ENCODE results near the gene SOD3. TPM values are rescaled to one million over a fixed set of nuclear protein-coding genes. Genes with fewer than 3 reads are reported as not detected.
A peak's percentile ranks its signal among the peaks of the same experiment; 100 is the strongest.

SOD3 gene
- total RNA-seq, 1 donor from 2014 or later, result 8.6 TPM

DNA sequence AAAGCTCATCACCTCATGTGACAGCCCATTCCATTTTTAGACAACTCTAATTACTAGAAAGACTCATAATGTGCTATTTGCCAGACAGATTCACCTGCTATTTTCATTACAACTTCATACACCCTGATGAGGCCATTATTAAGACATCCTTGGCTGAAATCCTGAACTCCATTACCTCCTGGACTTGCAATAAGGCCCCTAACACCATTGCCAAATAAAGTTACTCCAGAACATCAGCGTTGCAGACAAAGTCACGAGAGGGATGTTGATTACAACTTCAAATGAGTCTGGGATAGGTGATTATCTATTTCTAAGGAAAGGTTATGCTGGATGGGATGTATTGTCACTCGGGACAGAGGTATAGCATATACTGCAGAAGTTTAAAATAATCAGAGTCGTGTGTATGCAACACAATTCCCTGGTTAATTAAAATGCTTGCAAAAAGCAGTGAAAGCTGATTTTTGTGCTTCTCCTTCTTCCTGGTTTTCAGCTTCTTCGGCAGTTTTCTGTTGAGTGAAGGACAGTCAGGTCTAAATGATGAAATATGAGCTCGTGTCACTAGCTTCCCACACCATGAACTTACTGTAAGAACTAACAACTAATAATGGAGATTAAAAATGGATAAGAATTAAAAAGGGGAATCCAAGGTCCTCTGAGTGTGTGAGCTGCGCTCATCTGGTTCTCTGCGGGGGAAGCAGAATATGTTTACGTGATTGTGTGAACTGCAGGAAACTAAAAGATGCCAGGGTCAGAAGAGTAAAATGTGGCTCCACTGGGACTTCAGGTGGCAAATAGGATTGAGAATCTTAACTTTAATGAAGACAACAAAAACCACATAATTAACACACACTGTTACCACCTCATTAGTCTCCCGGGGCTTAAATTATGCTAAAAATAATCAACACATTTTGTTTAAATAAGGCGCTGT, 17.6 kb upstream of the SOD3 start:
- H3K9me3 Mint-ChIP-seq (ENCODE audit: unreplicated experiment), result no peaks in the 10 kb centered on the region
- peaks cover 18% of the 10 kb centered on the region for H3K4me1 ChIP-seq (ENCODE audit: insufficient read depth, low read length)
- H3K27ac ChIP-seq (ENCODE audit: low read depth, low read length), result peak overlapping the region; percentile 38
- no peaks in the 10 kb centered on the region for H3K27me3 Mint-ChIP-seq (ENCODE audit: low read depth, unreplicated experiment)
- peaks cover 5% of the 10 kb centered on the region for H3K4me1 Mint-ChIP-seq (ENCODE audit: low read depth, unreplicated experiment)
- H3K79me2 ChIP-seq (ENCODE audit: insufficient read depth, low read length), result no peaks in the 10 kb centered on the region
- H3K27me3 ChIP-seq (ENCODE audit: insufficient read depth, low read length), result no peaks in the 10 kb centered on the region
- no peaks in the 10 kb centered on the region for H3K36me3 ChIP-seq (ENCODE audit: insufficient read depth, low read length)
- TF ChIP-seq EZH2 (IDR thresholded peaks at IDR 0.05; ENCODE audit: insufficient read depth, low read length), result no peak
- TF ChIP-seq, protein P1, sequence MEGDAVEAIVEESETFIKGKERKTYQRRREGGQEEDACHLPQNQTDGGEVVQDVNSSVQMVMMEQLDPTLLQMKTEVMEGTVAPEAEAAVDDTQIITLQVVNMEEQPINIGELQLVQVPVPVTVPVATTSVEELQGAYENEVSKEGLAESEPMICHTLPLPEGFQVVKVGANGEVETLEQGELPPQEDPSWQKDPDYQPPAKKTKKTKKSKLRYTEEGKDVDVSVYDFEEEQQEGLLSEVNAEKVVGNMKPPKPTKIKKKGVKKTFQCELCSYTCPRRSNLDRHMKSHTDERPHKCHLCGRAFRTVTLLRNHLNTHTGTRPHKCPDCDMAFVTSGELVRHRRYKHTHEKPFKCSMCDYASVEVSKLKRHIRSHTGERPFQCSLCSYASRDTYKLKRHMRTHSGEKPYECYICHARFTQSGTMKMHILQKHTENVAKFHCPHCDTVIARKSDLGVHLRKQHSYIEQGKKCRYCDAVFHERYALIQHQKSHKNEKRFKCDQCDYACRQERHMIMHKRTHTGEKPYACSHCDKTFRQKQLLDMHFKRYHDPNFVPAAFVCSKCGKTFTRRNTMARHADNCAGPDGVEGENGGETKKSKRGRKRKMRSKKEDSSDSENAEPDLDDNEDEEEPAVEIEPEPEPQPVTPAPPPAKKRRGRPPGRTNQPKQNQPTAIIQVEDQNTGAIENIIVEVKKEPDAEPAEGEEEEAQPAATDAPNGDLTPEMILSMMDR (IDR thresholded peaks at IDR 0.05; ENCODE audit: insufficient read depth, low read depth, low read length), result no peak
- no peak overlapping the region for H3K27ac Mint-ChIP-seq (ENCODE audit: unreplicated experiment)
- H3K36me3 Mint-ChIP-seq (ENCODE audit: low read depth, unreplicated experiment), result no peaks in the 10 kb centered on the region
- no peak overlapping the region for H3K9ac ChIP-seq (ENCODE audit: low read length)
- H3K4me3 ChIP-seq (ENCODE audit: insufficient read depth, low read depth, low read length), result no peak overlapping the region
- DNase-seq (ENCODE audit: low read depth) (no peak), FAIRE-seq (no peak)
- peak overlapping the region; percentile 34 for H3K4me2 ChIP-seq (ENCODE audit: low read length)
- no peaks in the 10 kb centered on the region for H3K9me3 ChIP-seq (ENCODE audit: insufficient read depth, low read depth, low read length)
- no peak overlapping the region for H3K4me3 Mint-ChIP-seq (ENCODE audit: unreplicated experiment)
- H4K20me1 ChIP-seq (ENCODE audit: insufficient read depth, low read length), result no peaks in the 10 kb centered on the region
- no peak overlapping the region for H2AFZ ChIP-seq (ENCODE audit: low read depth, low read length)

DNA sequence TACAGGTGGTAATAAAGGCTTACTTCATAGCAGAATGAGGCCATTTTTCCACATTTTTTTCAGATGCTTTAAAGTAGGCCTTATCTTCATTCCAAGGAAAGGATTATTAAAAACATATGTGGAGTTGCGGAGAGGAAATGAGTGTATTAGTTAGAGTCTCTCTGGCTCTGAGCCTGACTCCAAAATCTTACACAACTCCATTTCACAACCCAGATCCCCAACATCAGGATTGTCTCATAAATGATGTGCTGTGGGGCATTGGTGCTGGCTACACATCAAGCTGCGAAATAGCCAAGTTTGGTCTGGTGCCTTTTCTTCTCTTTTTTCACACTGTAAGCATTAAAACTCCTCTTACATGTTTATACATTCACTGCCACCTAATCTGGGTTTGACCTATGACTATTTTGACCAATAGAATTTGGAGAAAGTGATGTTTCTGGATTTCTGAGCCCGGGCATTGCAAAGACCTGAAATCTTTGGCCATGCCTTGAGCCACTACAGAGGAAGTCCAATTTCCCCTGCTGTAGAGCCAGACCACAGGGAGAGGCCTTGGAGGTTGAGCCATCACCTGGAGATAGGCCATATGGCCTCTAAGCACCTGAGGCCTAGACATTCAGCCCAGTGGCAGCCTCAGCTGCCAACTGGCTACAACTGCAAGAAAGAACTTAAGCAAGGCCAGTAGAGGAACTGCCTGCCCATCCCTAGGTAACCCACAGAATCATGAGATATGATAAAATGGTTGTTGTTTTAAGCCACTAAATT, 16.7 kb upstream of the SOD3 start:
- Histone ChIP-seq H3K4me1 (ENCODE audit: insufficient read depth, low read length) (peaks cover 18% of the 10 kb centered on the region), H3K4me2 (ENCODE audit: low read length) (peak overlapping the region; percentile 34), H3K4me3 (ENCODE audit: insufficient read depth, low read depth, low read length) (no peak overlapping the region), H3K27ac (ENCODE audit: low read depth, low read length) (peak overlapping the region; percentile 56), H3K9me3 (ENCODE audit: insufficient read depth, low read depth, low read length) (no peaks in the 10 kb centered on the region), H3K27me3 (ENCODE audit: insufficient read depth, low read length) (no peaks in the 10 kb centered on the region), H3K36me3 (ENCODE audit: insufficient read depth, low read length) (no peaks in the 10 kb centered on the region), H3K9ac (ENCODE audit: low read length) (no peak overlapping the region), H3K79me2 (ENCODE audit: insufficient read depth, low read length) (no peaks in the 10 kb centered on the region), H4K20me1 (ENCODE audit: insufficient read depth, low read length) (no peaks in the 10 kb centered on the region), H2AFZ (ENCODE audit: low read depth, low read length) (no peak overlapping the region)
- Mint-ChIP-seq H3K4me3 (ENCODE audit: unreplicated experiment) (no peak overlapping the region), H3K36me3 (ENCODE audit: low read depth, unreplicated experiment) (no peaks in the 10 kb centered on the region), H3K27me3 (ENCODE audit: low read depth, unreplicated experiment) (no peaks in the 10 kb centered on the region), H3K27ac (ENCODE audit: unreplicated experiment) (no peak overlapping the region), H3K4me1 (ENCODE audit: low read depth, unreplicated experiment) (peaks cover 5% of the 10 kb centered on the region), H3K9me3 (ENCODE audit: unreplicated experiment) (no peaks in the 10 kb centered on the region)
- DNase-seq (ENCODE audit: low read depth) (peak; percentile 97), FAIRE-seq (peak; percentile 84)
- TF ChIP-seq, protein P1 (IDR thresholded peaks at IDR 0.05; ENCODE audit: insufficient read depth, low read depth, low read length), result no peak
- TF ChIP-seq EZH2 (IDR thresholded peaks at IDR 0.05; ENCODE audit: insufficient read depth, low read length), result no peak

All from astrocyte (in vitro differentiated cells and primary cell).